ENCODE results near the gene DPT.

DNA sequence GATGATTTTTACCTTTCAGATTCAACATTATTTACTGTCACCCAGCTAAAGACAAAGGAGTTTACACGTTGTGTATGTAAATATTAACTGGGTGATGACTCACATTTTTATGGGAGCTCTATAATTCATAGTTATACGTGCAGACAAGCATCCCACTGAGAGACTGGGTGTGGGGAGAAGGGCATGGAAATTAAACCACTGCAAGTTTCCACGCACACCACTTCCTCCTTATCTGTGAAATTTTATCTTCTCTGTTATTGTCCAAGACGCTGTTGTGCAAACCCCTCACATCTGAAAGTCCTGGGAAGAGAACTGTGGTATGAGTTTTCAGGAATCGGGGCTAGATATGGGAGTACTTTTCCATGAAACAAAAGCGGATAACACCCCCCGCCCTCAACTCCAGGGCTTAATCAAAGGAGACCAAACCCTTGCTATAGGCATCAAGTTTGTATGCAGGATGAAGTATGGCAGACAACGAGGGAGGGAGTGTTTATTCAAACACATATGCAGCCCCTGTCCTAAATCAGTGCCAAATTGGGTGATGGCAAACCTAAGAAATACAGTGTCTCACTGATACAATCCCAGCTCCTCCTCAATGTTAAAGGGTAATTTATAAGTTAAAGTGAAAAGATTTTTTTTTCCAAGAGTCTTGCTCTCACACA, 23.3 kb upstream of the DPT start:
- TF ChIP-seq, protein P1, sequence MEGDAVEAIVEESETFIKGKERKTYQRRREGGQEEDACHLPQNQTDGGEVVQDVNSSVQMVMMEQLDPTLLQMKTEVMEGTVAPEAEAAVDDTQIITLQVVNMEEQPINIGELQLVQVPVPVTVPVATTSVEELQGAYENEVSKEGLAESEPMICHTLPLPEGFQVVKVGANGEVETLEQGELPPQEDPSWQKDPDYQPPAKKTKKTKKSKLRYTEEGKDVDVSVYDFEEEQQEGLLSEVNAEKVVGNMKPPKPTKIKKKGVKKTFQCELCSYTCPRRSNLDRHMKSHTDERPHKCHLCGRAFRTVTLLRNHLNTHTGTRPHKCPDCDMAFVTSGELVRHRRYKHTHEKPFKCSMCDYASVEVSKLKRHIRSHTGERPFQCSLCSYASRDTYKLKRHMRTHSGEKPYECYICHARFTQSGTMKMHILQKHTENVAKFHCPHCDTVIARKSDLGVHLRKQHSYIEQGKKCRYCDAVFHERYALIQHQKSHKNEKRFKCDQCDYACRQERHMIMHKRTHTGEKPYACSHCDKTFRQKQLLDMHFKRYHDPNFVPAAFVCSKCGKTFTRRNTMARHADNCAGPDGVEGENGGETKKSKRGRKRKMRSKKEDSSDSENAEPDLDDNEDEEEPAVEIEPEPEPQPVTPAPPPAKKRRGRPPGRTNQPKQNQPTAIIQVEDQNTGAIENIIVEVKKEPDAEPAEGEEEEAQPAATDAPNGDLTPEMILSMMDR (IDR thresholded peaks at IDR 0.05 in 2 of 3, conservative IDR thresholded peaks at IDR 0.05 in 1 of 3; ENCODE audit: borderline replicate concordance in 1 of 3, insufficient read depth in 1 of 3, low read depth in 2 of 3, low read length in 2 of 3), result no peak
- no peak for TF ChIP-seq YY1 (IDR thresholded peaks at IDR 0.05; ENCODE audit: extremely low read depth, insufficient replicate concordance, low read depth, low read length)
- TF ChIP-seq, protein P2, sequence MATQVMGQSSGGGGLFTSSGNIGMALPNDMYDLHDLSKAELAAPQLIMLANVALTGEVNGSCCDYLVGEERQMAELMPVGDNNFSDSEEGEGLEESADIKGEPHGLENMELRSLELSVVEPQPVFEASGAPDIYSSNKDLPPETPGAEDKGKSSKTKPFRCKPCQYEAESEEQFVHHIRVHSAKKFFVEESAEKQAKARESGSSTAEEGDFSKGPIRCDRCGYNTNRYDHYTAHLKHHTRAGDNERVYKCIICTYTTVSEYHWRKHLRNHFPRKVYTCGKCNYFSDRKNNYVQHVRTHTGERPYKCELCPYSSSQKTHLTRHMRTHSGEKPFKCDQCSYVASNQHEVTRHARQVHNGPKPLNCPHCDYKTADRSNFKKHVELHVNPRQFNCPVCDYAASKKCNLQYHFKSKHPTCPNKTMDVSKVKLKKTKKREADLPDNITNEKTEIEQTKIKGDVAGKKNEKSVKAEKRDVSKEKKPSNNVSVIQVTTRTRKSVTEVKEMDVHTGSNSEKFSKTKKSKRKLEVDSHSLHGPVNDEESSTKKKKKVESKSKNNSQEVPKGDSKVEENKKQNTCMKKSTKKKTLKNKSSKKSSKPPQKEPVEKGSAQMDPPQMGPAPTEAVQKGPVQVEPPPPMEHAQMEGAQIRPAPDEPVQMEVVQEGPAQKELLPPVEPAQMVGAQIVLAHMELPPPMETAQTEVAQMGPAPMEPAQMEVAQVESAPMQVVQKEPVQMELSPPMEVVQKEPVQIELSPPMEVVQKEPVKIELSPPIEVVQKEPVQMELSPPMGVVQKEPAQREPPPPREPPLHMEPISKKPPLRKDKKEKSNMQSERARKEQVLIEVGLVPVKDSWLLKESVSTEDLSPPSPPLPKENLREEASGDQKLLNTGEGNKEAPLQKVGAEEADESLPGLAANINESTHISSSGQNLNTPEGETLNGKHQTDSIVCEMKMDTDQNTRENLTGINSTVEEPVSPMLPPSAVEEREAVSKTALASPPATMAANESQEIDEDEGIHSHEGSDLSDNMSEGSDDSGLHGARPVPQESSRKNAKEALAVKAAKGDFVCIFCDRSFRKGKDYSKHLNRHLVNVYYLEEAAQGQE (IDR thresholded peaks at IDR 0.05; ENCODE audit: low read depth), result no peak

All from HCT116 (cell line).